ENCODE measurements around the gene NOC2L.

- TF ChIP-seq CTCF (conservative IDR thresholded peaks at IDR 0.05; ENCODE audit: low read length) = no peak
- TF ChIP-seq EZH2phosphoT487 (IDR thresholded peaks at IDR 0.05; ENCODE audit: borderline replicate concordance, low read depth, low read length) = no peak
These were observed 25.5 kb downstream of the NOC2L start for GRCh38 chr1:933603-933940.

Measured in OCI-LY7 (cell line).